IPS DF 6.9 (cell line): Measurements from ENCODE around the gene NPNT.

ENCODE experiments used
- DNase-seq: peaks from one replicate; pipeline ENCODE4 v3.0.0-alpha.2; 2013; ENCODE audit warnings: low read depth, low spot score
- H3K27ac ChIP-seq: one replicate; pipeline ENCODE4 v1.5.1; 2013; ENCODE audit warnings: low read length, control low read depth
- H3K27me3 ChIP-seq: 2 replicates; pipeline ENCODE4 v1.6.1; 2013; ENCODE audit warnings: mild to moderate bottlenecking, low read length; ENCODE audit not compliant: control insufficient read depth, insufficient read depth
- H3K36me3 ChIP-seq: 2 replicates; pipeline ENCODE4 v1.6.1; 2013; ENCODE audit warnings: low read length; ENCODE audit not compliant: control insufficient read depth, insufficient read depth
- H3K4me1 ChIP-seq: 2 replicates; pipeline ENCODE4 v1.6.1; 2013; ENCODE audit warnings: low read length; ENCODE audit not compliant: control insufficient read depth, insufficient read depth
- H3K4me3 ChIP-seq: 2 replicates; pipeline ENCODE4 v1.5.1; 2013; ENCODE audit warnings: mild to moderate bottlenecking, low read length
- H3K9me3 ChIP-seq: 2 replicates; pipeline ENCODE4 v1.6.1; 2013; ENCODE audit warnings: low read length, inconsistent platforms; ENCODE audit not compliant: control insufficient read depth, insufficient read depth
- WGBS: extraction: QIAGEN DNeasy Blood & Tissue Kit; methylation state at CpG from one replicate; pipeline ENCODE4 v1.1.7; 2013; ENCODE audit warnings: mixed read lengths, missing lambda C conversion rate; ENCODE audit not compliant: insufficient read length, insufficient coverage; 5-methylcytosine and 5-hydroxymethylcytosine counted together

NPNT gene

DNA sequence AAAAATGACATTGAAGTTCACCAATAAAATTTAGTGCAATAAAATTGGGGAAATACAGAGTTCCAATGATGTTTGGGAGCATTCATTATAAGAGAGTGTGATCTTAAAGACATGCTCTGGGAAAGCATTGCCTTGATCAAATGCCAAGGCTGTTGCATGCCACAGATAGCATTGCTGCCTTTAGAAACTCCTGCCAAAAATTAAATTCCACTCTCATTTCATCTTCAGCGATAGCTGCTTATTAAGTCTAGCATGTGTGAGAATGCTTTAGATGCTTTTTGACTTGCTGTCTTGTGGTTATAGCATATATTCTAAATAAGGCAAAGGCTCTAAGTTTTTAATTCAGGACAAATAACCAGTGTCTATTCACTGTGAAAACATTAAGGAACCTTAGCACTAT lies 49.3 kb downstream of the NPNT start:
- H3K4me3 ChIP-seq = no peak overlapping the region
- H3K4me1 ChIP-seq = no peaks in the 10 kb centered on the region
- H3K9me3 ChIP-seq = no peaks in the 10 kb centered on the region
- no peak for DNase-seq
- no peak overlapping the region for H3K27ac ChIP-seq
- H3K27me3 ChIP-seq = no peaks in the 10 kb centered on the region
- no CpG with 5 or more reads among the region's 1 CpG for WGBS
- H3K36me3 ChIP-seq = no peaks in the 10 kb centered on the region

DNA sequence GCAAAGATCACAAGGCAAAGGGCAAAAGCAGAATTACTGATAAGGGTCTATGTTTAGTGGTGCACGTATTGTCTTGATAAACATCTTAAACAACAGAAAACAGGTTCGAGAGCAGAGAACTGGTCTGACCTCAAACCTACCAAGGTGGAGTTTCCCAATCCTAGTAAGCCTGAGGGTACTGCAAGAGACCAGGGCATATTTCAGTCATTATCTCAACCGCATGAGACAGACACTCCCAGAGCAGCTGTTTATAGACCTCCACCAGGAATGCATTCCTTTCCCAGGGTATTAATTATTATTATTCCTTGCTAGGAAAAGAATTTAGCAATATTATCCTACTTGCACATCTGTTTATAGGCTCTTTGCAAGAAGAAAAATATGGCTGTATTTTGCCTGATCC lies 51.5 kb downstream of the NPNT start:
- WGBS = no CpG with 5 or more reads among the region's 3 CpGs
- no peak for DNase-seq
- H3K36me3 ChIP-seq = no peaks in the 10 kb centered on the region
- H3K27me3 ChIP-seq = no peaks in the 10 kb centered on the region
- no peak overlapping the region for H3K4me3 ChIP-seq
- no peaks in the 10 kb centered on the region for H3K4me1 ChIP-seq
- no peak overlapping the region for H3K27ac ChIP-seq
- no peaks in the 10 kb centered on the region for H3K9me3 ChIP-seq

DNA sequence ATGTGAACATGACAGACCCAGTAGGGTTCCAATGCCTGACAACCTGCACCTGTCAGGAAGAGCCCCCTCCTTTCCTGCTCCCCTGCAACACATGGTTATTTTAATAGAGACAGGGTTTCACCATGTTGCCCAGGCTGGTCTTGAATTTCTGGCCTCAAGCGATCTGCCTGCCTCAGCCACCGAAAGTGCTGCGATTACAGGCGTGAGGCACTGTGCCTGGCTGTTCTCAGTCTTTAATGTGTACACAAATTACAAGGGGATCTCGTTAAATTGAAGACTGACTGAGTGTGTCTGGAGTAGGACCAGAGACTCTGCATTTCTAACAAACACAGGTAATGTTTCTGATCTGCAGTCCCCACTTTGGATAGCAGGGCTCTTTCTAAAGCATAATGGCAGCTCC lies 55.4 kb downstream of the NPNT start:
- WGBS = no CpG with 5 or more reads among the region's 5 CpGs
- no peaks in the 10 kb centered on the region for H3K9me3 ChIP-seq

DNA sequence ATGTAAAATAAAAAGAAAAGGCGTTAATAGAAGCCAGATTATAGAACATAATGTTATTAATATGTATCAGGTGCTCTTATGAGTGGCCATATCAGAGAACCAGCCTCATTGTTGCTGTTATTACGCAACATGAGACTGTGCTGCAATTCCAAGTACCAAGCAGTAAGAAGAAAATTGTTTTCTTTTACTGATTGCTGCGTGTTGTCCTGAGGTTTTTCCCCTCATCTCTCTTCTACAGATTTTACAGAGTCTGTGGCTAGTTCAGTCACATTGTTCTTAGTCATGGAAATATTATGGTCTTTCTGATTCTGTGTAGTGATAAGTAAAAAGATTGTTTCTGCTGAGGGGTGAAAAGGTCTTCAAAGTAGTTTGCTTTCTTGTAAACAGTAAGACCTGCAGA lies 55.9 kb downstream of the NPNT start:
- Histone ChIP-seq H3K27ac (no peak overlapping the region), H3K36me3 (no peaks in the 10 kb centered on the region), H3K4me3 (no peak overlapping the region), H3K27me3 (no peaks in the 10 kb centered on the region), H3K4me1 (no peaks in the 10 kb centered on the region), H3K9me3 (no peaks in the 10 kb centered on the region)
- DNase-seq = no peak
- no CpG with 5 or more reads among the region's 3 CpGs for WGBS

More for the DNA sequence above, 55.4 kb downstream of the NPNT start:
- no peaks in the 10 kb centered on the region for H3K36me3 ChIP-seq
- H3K4me3 ChIP-seq = no peak overlapping the region
- no peaks in the 10 kb centered on the region for H3K4me1 ChIP-seq
- H3K27ac ChIP-seq = no peak overlapping the region
- DNase-seq = no peak
- H3K27me3 ChIP-seq = no peaks in the 10 kb centered on the region

DNA sequence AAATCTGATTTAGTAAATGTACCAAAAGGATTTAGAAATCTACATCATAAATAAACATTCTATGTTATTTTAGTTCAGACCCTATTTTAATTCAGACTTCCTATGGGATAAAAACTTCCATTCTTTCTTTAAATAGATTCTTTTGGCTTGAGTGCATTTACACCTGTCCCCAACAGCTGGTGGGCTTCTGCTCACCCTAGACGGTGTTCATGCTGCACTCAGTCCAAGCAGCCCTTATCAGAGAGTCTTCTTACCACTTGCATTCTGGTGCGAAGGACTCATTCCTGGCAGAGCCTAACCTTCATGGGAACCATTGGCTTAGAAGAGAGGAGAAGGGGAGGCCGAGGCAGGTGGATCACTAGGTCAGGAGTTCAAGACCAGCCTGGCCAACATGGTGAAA lies 57.3 kb downstream of the NPNT start:
- Histone ChIP-seq H3K4me1 (no peaks in the 10 kb centered on the region), H3K9me3 (no peaks in the 10 kb centered on the region), H3K27ac (no peak overlapping the region), H3K4me3 (no peak overlapping the region), H3K36me3 (no peaks in the 10 kb centered on the region), H3K27me3 (no peaks in the 10 kb centered on the region)
- no CpG with 5 or more reads among the region's 3 CpGs for WGBS
- DNase-seq = no peak

DNA sequence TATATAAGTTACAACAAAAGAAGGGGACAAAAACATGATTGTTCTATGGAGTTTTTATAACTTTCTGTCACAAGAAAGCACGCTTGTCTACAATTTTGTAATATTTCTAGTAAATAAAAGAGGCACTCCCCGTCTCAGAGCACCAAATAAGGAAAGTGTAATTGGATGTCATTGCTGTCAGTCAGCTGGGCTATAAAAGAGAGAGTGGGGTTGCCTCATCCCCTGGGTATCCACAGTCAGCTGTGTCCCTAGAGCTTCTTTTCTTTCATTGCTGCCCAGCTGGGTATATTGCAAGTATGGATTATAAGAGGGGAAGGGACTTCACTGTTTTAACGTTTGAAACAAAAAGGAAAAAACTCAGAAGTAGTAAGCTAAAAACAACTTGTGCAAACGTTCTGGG lies 61.3 kb downstream of the NPNT start:
- Histone ChIP-seq H3K4me3 (no peak overlapping the region), H3K36me3 (no peaks in the 10 kb centered on the region), H3K4me1 (no peaks in the 10 kb centered on the region), H3K27me3 (no peaks in the 10 kb centered on the region), H3K27ac (no peak overlapping the region), H3K9me3 (no peaks in the 10 kb centered on the region)
- WGBS = no CpG with 5 or more reads among the region's 4 CpGs
- DNase-seq = no peak

DNA sequence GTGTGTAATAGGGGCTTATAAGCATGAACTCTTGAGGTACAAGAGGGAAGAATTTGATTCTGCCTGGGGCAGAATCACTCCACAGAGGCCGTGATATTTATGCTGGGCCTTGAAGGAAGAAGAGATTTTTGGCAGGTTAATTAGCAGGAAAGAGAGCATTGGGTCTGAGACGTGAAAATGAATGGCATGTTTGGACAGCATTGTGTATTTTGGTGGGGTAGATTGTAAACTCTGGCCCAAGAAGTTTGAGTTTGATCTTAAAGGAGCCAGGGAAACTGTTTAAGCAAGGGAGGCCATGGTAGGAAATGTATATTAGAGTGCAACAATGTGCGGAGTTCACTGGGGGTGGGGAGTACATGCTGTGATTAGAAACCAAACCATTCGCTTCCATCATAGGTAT lies 62.4 kb downstream of the NPNT start:
- H3K27ac ChIP-seq = no peak overlapping the region
- H3K9me3 ChIP-seq = no peaks in the 10 kb centered on the region
- no peak overlapping the region for H3K4me3 ChIP-seq
- H3K4me1 ChIP-seq = no peaks in the 10 kb centered on the region
- H3K36me3 ChIP-seq = no peaks in the 10 kb centered on the region
- DNase-seq = no peak
- no peaks in the 10 kb centered on the region for H3K27me3 ChIP-seq
- no CpG with 5 or more reads among the region's 4 CpGs for WGBS

DNA sequence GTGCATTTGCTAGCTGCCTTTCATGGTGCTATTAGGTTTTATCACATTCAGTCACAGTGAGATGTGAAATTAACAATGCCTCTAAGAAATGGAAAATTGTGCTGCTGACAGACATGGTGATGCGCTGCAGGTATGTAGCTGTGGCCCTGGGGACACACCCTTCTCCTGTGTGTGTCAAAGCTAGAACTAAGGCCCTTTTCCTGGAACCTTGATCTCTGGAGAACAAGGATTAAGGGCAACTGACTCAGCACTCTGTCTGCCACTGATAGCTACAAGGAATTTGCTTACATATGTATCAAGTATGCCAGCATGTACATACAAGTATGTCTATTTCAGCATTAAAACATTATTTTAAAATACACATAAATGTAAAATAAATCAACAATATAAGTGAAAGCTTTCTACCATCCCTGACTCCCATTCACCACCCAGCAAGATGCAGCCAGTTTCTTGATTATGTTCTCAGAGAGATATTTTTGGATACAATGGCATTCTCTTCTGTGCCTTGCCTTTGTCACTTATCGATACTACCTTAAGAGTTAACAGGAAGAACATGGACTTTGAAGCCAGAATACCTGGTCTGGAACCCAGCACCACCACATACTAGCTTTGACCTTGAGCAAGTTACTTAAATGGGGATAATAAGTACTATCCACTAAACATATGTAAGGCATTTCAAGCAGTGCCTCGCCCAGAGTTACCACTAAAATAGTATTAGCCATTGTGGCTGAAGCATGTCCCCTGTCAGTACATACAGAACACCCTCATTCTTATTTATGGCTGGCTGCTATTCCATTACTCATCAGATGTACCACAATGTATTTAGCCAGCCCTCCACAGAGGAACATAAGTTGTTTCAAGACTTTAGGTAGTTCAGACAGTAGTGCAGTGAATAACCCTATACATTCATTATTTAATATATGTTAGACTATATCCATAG lies 68.5 kb downstream of the NPNT start:
- no peak for DNase-seq
- no peak overlapping the region for H3K27ac ChIP-seq
- no CpG with 5 or more reads among the region's 3 CpGs for WGBS
- H3K4me1 ChIP-seq = peaks cover 2% of the 10 kb centered on the region
- H3K36me3 ChIP-seq = no peaks in the 10 kb centered on the region
- no peaks in the 10 kb centered on the region for H3K27me3 ChIP-seq
- no peak overlapping the region for H3K4me3 ChIP-seq
- no peaks in the 10 kb centered on the region for H3K9me3 ChIP-seq

DNA sequence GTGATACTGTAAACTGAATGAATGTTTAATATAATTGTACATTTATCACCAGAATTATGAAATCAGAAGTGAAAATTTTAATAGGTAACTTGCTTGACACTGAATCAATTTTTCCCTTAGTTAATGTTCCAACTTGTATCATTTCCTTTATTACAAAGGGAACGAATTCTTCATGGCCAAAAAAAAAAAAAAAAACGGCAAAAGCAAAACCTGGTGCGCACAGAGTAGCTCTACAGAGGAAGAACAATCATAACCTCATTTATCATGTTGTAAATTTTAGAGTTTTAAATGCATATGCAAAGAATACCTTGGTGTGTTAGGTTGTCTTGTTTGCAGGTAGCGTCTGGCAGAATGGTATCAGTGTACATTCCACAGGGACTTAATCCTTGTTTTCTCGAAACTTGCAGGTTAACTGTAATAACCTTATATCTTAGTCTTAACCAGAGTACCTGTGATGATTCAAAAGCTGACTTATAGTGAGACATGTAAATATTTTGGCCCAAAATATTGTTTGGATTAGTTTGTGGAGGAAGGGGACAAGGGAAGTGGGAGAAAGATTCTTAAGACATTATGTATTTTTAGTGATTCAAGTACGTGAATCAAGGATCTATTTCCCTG lies 70.0 kb downstream of the NPNT start:
- no peaks in the 10 kb centered on the region for H3K36me3 ChIP-seq
- H3K4me3 ChIP-seq = no peak overlapping the region
- no peak for DNase-seq
- no peaks in the 10 kb centered on the region for H3K9me3 ChIP-seq
- H3K27me3 ChIP-seq = no peaks in the 10 kb centered on the region
- no CpG with 5 or more reads among the region's 6 CpGs for WGBS
- no peak overlapping the region for H3K27ac ChIP-seq
- peaks cover 2% of the 10 kb centered on the region for H3K4me1 ChIP-seq

DNA sequence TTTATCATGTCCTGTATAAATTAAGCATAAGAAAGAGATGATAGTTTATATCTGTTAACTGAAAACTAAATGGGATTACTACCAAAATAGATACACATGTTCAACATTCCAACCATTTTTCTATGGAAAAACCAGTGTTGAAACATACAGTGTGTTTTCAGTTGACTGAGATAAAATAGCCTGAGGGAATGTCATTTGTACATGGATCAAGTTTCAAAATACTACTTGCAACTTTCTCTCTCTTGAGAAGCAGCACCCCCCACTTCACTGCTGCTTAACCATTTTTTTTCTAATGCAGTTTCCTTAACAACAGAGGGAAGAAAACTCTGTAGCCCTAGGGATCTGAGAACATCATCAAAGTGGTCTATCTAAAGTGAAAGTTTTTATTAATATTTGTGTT lies 70.8 kb downstream of the NPNT start:
- no peak overlapping the region for H3K27ac ChIP-seq
- no peak overlapping the region for H3K4me3 ChIP-seq
- no peaks in the 10 kb centered on the region for H3K27me3 ChIP-seq
- H3K4me1 ChIP-seq = peaks cover 2% of the 10 kb centered on the region
- H3K9me3 ChIP-seq = no peaks in the 10 kb centered on the region
- no peaks in the 10 kb centered on the region for H3K36me3 ChIP-seq
- no peak for DNase-seq
